Esophagus muscularis mucosa (tissue), 4 donors: ENCODE results near the gene CGB1.

ENCODE experiments used
- EP300 ChIP-seq: sonication (generic); formaldehyde crosslinking; IDR thresholded peaks from one replicate; pipeline ENCODE4 v1.6.1; 2017; ENCODE audit warnings: antibody characterized with exemption
- POLR2A ChIP-seq: fragments of 450-650 bp; IDR thresholded peaks from one replicate; pipeline ENCODE4 v1.6.1; 2017; ENCODE audit warnings: antibody characterized with exemption, moderate library complexity, mild to moderate bottlenecking, low read depth
- POLR2AphosphoS5 ChIP-seq, 2 donors: sonication (generic); formaldehyde crosslinking; IDR thresholded peaks; one replicate each; pipeline ENCODE4 v1.6.1; 2017; ENCODE audit warnings: antibody characterized with exemption in 2 of 2
- TF ChIP-seq, protein P1 (sequence below), 3 experiments: fragments of 200-600 bp in 2 of 3; fragments of 450-650 bp in 1 of 3; sonication (generic) in 2 of 3; IDR thresholded peaks; one replicate each; pipeline ENCODE4 v1.5.1; 2017 to 2019; ENCODE audit warnings: antibody characterized with exemption in 3 of 3, mild to moderate bottlenecking in 2 of 3, moderate library complexity in 1 of 3

DNA sequence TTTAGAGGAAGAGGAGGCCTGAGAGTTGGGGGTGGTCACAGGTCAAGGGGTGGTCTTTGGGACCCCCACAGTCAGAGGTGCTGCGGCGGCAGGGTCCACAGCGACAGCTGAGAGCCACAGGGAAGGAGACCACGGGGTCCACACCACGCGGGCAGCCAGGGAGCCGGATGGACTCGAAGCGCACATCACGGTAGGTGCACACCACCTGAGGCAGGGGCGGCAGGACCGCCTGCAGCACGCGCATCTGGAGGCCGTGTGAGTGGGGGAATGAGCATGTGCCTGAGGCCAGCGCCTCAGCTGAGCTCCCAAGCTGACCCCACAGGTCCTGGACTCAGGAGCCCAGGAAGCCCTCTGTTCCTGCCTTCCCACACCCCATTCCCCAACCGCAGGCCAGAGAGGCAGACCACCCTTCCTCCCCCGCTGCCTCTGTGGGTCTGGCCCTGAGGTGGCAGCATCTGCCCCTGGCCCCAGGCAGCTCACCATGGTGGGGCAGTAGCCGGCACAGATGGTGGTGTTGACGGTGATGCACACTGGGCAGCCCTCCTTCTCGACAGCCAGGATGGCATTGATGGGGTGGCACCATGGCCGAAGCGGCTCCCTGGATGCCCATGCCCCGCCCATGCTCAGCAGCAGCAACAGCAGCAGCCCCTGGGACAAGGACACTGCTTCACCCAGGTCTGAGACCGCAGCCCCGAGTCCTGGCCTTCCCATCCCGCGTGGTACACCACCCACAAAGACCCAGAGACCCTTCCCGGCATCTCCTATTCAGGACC is 20.4 kb downstream of the CGB1 start:
- TF ChIP-seq, protein P1, sequence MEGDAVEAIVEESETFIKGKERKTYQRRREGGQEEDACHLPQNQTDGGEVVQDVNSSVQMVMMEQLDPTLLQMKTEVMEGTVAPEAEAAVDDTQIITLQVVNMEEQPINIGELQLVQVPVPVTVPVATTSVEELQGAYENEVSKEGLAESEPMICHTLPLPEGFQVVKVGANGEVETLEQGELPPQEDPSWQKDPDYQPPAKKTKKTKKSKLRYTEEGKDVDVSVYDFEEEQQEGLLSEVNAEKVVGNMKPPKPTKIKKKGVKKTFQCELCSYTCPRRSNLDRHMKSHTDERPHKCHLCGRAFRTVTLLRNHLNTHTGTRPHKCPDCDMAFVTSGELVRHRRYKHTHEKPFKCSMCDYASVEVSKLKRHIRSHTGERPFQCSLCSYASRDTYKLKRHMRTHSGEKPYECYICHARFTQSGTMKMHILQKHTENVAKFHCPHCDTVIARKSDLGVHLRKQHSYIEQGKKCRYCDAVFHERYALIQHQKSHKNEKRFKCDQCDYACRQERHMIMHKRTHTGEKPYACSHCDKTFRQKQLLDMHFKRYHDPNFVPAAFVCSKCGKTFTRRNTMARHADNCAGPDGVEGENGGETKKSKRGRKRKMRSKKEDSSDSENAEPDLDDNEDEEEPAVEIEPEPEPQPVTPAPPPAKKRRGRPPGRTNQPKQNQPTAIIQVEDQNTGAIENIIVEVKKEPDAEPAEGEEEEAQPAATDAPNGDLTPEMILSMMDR (IDR thresholded peaks at IDR 0.05) = no peak
- no peak for TF ChIP-seq POLR2A
- TF ChIP-seq POLR2AphosphoS5 (IDR thresholded peaks at IDR 0.05) = no peak
- no peak for TF ChIP-seq EP300
